ENCODE data around the gene KCNB1.

KCNB1 gene

GRCh38 chr20:49409302-49409974 lies 73.0 kb downstream of the KCNB1 start:
- DNase-seq (ENCODE audit: low read depth), result no peak

GRCh38 chr20:49408509-49409104 lies 73.9 kb downstream of the KCNB1 start:
- no peak for DNase-seq (ENCODE audit: low read depth)

- no peak for DNase-seq (ENCODE audit: low read depth)
These were observed 75.8 kb downstream of the KCNB1 start for GRCh38 chr20:49406666-49407065.

- DNase-seq (ENCODE audit: low read depth), result no peak
These were observed 76.8 kb downstream of the KCNB1 start for GRCh38 chr20:49405696-49406095.

GRCh38 chr20:49405062-49405683 lies 77.3 kb downstream of the KCNB1 start:
- no peak for DNase-seq (ENCODE audit: low read depth)

GRCh38 chr20:49404461-49404860 lies 78.0 kb downstream of the KCNB1 start:
- DNase-seq (ENCODE audit: low read depth), result no peak

- no peak for DNase-seq (ENCODE audit: low read depth)
These were observed 78.6 kb downstream of the KCNB1 start for GRCh38 chr20:49403911-49404310.

- no peak for DNase-seq (ENCODE audit: low read depth)
These were observed 79.5 kb downstream of the KCNB1 start for GRCh38 chr20:49403012-49403411.

- no peak for DNase-seq (ENCODE audit: low read depth)
These were observed 81.6 kb downstream of the KCNB1 start for GRCh38 chr20:49400904-49401303.

GRCh38 chr20:49400410-49400809 lies 82.1 kb downstream of the KCNB1 start:
- no peak for DNase-seq (ENCODE audit: low read depth)

- peak; percentile 53 for DNase-seq (ENCODE audit: low read depth)
These were observed 83.1 kb downstream of the KCNB1 start for GRCh38 chr20:49399329-49399728.

GRCh38 chr20:49398401-49399144 lies 83.9 kb downstream of the KCNB1 start:
- no peak for DNase-seq (ENCODE audit: low read depth)

GRCh38 chr20:49397525-49397924 lies 84.9 kb downstream of the KCNB1 start:
- peak; percentile 50 for DNase-seq (ENCODE audit: low read depth)

- no peak for DNase-seq (ENCODE audit: low read depth)
These were observed 86.2 kb downstream of the KCNB1 start for GRCh38 chr20:49396230-49396629.

GRCh38 chr20:49395659-49396058 lies 86.8 kb downstream of the KCNB1 start:
- no peak for DNase-seq (ENCODE audit: low read depth)

GRCh38 chr20:49395183-49395582 lies 87.3 kb downstream of the KCNB1 start:
- DNase-seq (ENCODE audit: low read depth), result no peak

- DNase-seq (ENCODE audit: low read depth), result no peak
These were observed 87.7 kb downstream of the KCNB1 start for GRCh38 chr20:49394757-49395156.

- DNase-seq (ENCODE audit: low read depth), result no peak
These were observed 88.2 kb downstream of the KCNB1 start for GRCh38 chr20:49394264-49394663.

GRCh38 chr20:49393803-49394202 lies 88.7 kb downstream of the KCNB1 start:
- no peak for DNase-seq (ENCODE audit: low read depth)

GRCh38 chr20:49392745-49393144 lies 89.7 kb downstream of the KCNB1 start:
- no peak for DNase-seq (ENCODE audit: low read depth)

GRCh38 chr20:49391404-49392245 lies 90.8 kb downstream of the KCNB1 start:
- DNase-seq (ENCODE audit: low read depth), result no peak

GRCh38 chr20:49389854-49390253 lies 92.6 kb downstream of the KCNB1 start:
- DNase-seq (ENCODE audit: low read depth), result no peak

Measured in fibroblast of the conjunctiva (primary cell).